OCI-LY3 (cell line): ENCODE measurements around the gene CYP46A1.

ENCODE experiments used
- H2AFZ ChIP-seq: fragments of 200-600, 300-600 bp; shearing (Covaris generic); 2 replicates; pipeline ENCODE4 v1.6.0; 2014; ENCODE audit warnings: antibody characterized with exemption, low read depth, low read length
- H3K27ac ChIP-seq: fragments of 200-600, 300-600 bp; sonication (generic); 2 replicates; pipeline ENCODE4 v1.5.1; 2014; ENCODE audit warnings: mild to moderate bottlenecking, low read length, moderate library complexity, mixed read lengths
- H3K27me3 ChIP-seq: fragments of 200-600, 300-600 bp; sonication (generic); 2 replicates; pipeline ENCODE4 v1.6.1; 2014; ENCODE audit warnings: low read depth, low read length, mixed read lengths
- H3K36me3 ChIP-seq: fragments of 200-600, 300-600 bp; sonication (generic); replicated peaks from 2 replicates; pipeline ENCODE3; 2014; ENCODE audit warnings: low read depth, low read length, mixed read lengths
- H3K4me1 ChIP-seq: fragments of 300-600, 200-600 bp; sonication (generic); 2 replicates; pipeline ENCODE4 v1.6.1; 2014; ENCODE audit warnings: low read length, mixed read lengths
- H3K4me2 ChIP-seq: fragments of 200-600, 300-600 bp; sonication (generic); 2 replicates; pipeline ENCODE4 v1.6.1; 2014; ENCODE audit warnings: low read length, mixed read lengths
- H3K4me3 ChIP-seq: fragments of 300-600, 200-600 bp; sonication (generic); 2 replicates; pipeline ENCODE4 v1.5.1; 2014; ENCODE audit warnings: antibody characterized with exemption, mild to moderate bottlenecking, low read length, moderate library complexity
- H3K79me2 ChIP-seq: fragments of 300-600, 200-600 bp; shearing (Covaris generic); 2 replicates; pipeline ENCODE4 v1.6.1; 2014; ENCODE audit warnings: mild to moderate bottlenecking, low read length, mixed read lengths
- H3K9ac ChIP-seq: fragments of 300-600, 200-600 bp; shearing (Covaris generic); 2 replicates; pipeline ENCODE4 v1.6.0; 2014; ENCODE audit warnings: mild to moderate bottlenecking, low read length, moderate library complexity
- H3K9me3 ChIP-seq: fragments of 200-600, 300-600 bp; shearing (Covaris generic); 2 replicates; pipeline ENCODE4 v1.6.1; 2014; ENCODE audit warnings: low read length, mixed read lengths; ENCODE audit not compliant: insufficient read depth
- H4K20me1 ChIP-seq: fragments of 200-600, 300-600 bp; sonication (generic); 2 replicates; pipeline ENCODE4 v1.6.1; 2016; ENCODE audit warnings: low read length, mixed read lengths; ENCODE audit not compliant: insufficient read depth
- EZH2phosphoT487 ChIP-seq: fragments of 200-600 bp; shearing (Covaris generic); IDR thresholded peaks from 2 replicates; pipeline ENCODE4 v1.6.1; 2018; ENCODE audit warnings: antibody characterized with exemption, mixed run types, low read depth
- TF ChIP-seq, protein P1 (sequence below): fragments of 200-600, 300-600 bp; sonication (generic); IDR thresholded peaks from 2 replicates; pipeline ENCODE4 v1.5.1; 2014; ENCODE audit warnings: antibody characterized with exemption, low read length, low read depth

Gene CYP46A1

DNA sequence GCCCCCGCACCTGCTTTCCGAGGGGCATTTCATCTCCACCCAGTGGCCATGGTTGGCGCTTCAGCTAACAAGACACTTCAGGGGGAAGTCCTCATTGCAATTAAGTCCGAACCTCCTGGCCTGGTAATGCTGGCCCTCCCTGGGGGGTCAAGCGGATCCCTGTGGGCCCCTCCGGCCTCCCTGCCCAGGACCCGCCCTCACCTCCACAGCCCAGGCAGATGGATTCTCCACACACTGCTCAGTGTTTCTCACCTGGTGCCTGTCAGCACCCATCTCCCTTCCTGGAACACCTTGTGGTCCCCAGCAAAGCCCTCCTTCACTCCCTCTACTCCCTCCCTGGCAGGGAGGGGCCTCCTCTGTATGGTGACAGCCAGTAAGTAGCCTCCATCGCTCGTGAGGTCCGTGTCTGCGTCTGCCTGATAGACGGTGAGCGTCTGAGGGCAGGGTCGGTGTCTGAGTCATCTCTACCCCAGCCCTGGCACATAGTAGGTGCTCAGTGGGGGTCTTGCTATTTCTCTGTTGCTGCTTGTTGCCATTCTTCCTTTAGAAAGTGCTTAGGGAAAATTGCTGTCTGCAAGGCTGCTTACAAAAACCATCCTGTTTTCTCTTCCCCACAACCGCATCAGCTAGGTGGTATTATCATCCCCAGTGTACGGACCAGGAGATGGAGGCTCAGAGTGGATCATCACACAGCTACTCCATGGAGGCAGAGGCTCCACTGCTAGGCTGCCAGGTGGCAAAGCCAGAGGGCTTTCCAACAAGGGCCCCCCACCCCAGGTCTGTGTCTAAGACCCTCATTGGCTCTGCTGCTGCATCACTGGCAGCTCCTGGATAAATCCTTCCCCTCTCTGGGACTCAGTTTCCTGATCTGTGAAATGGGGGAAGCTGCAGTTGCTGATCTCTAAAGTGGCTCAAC, 69.4 kb downstream of the CYP46A1 start:
- Histone ChIP-seq H3K27me3 (peaks cover 16% of the 10 kb centered on the region), H3K79me2 (no peaks in the 10 kb centered on the region), H4K20me1 (no peaks in the 10 kb centered on the region), H3K4me2 (peak overlapping the region; percentile 76), H3K4me1 (peaks cover 70% of the 10 kb centered on the region), H3K27ac (no peak overlapping the region), H3K36me3 (no peaks in the 10 kb centered on the region), H3K9ac (peak overlapping the region; percentile 26; the same call in 1 of the 2 replicates), H3K9me3 (no peaks in the 10 kb centered on the region), H3K4me3 (peak overlapping the region; percentile 52), H2AFZ (peak overlapping the region; percentile 51; the same call in 1 of the 2 replicates)
- no peak for TF ChIP-seq EZH2phosphoT487
- TF ChIP-seq, protein P1, sequence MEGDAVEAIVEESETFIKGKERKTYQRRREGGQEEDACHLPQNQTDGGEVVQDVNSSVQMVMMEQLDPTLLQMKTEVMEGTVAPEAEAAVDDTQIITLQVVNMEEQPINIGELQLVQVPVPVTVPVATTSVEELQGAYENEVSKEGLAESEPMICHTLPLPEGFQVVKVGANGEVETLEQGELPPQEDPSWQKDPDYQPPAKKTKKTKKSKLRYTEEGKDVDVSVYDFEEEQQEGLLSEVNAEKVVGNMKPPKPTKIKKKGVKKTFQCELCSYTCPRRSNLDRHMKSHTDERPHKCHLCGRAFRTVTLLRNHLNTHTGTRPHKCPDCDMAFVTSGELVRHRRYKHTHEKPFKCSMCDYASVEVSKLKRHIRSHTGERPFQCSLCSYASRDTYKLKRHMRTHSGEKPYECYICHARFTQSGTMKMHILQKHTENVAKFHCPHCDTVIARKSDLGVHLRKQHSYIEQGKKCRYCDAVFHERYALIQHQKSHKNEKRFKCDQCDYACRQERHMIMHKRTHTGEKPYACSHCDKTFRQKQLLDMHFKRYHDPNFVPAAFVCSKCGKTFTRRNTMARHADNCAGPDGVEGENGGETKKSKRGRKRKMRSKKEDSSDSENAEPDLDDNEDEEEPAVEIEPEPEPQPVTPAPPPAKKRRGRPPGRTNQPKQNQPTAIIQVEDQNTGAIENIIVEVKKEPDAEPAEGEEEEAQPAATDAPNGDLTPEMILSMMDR: peak; percentile 21

DNA sequence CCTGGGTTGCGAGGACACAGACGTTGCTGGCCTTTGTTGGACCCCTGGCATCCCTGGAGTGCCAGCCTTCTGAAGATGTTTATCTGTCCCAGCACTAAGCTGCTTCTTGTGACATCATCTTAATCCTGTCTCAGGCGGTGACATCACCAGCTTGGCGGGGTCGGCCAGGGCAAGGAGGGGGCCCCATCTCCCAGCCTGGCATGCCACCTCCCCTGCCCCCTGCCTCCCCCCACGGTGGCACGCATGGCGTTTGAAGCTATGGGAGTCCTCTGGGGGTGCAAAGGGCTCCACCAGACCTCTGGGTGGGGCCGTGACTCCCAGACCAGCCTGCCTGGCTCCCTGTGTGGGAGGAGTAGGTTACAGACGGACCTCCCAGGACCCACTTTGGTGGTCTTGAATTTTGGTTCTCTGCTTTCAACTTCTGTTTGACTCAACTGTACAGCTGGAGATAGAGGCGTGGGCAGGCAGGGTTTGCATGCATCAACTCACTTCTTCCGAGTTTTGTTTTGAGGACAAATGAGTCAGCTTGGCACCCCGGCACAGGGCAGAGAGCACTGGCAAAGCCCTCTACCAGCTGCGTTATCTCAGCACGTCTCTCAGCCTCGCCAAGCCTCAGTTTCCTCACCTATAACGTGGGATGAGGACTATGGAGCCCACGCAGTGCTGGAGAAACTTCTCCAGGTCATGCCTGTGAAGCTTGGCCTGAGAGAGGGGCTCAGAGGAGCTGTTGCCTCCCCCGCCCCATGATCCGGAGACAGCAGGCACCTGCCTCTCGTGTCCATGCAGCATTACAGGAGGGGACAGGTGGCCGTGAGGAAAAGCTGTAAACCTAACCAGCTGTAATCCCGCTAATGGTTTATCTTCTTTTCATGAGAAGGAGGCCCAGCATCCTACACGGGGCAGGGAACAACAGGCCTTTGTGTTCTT, 70.3 kb downstream of the CYP46A1 start:
- no peaks in the 10 kb centered on the region for H3K36me3 ChIP-seq
- H2AFZ ChIP-seq: peak overlapping the region; percentile 34
- H3K4me2 ChIP-seq: peak overlapping the region; percentile 76
- H3K9me3 ChIP-seq: no peaks in the 10 kb centered on the region
- H3K4me3 ChIP-seq: peak overlapping the region; percentile 52
- H3K4me1 ChIP-seq: peaks cover 71% of the 10 kb centered on the region
- peak overlapping the region; percentile 19; the same call in 1 of the 2 replicates for H3K9ac ChIP-seq
- peaks cover 16% of the 10 kb centered on the region for H3K27me3 ChIP-seq
- TF ChIP-seq, protein P1: no peak
- TF ChIP-seq EZH2phosphoT487: no peak
- H4K20me1 ChIP-seq: no peaks in the 10 kb centered on the region
- no peaks in the 10 kb centered on the region for H3K79me2 ChIP-seq
- no peak overlapping the region for H3K27ac ChIP-seq

DNA sequence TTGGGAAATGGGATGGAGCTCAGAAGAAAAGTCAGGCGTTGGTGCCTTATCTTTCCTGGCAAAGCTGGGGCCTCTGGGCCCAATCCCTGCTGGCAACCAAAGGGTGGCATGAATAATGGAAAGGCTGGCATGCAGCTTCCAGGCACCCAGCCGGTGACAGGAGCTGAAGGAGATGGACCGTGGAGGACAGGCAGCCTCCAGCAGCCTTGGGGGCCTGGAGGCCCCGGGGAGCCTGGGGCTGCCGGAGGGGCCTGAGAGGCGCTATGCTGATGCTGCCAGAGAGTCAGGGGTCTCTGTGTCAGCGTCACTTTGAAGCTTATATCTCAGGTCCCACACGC, 70.9 kb downstream of the CYP46A1 start:
- Histone ChIP-seq H3K4me1 (peaks cover 71% of the 10 kb centered on the region), H3K9ac (no peak overlapping the region), H3K4me2 (peak overlapping the region; percentile 76), H3K9me3 (no peaks in the 10 kb centered on the region), H3K79me2 (no peaks in the 10 kb centered on the region), H4K20me1 (no peaks in the 10 kb centered on the region), H3K36me3 (no peaks in the 10 kb centered on the region), H3K27me3 (peaks cover 16% of the 10 kb centered on the region), H3K4me3 (peak overlapping the region; percentile 52), H3K27ac (no peak overlapping the region), H2AFZ (peak overlapping the region; percentile 34; the same call in 1 of the 2 replicates)
- TF ChIP-seq, protein P1: no peak
- TF ChIP-seq EZH2phosphoT487: no peak
